ENCODE data around the gene HMGB2.
A peak's percentile ranks its signal among the peaks of the same experiment; 100 is the strongest.

The HMGB2 gene

DNA sequence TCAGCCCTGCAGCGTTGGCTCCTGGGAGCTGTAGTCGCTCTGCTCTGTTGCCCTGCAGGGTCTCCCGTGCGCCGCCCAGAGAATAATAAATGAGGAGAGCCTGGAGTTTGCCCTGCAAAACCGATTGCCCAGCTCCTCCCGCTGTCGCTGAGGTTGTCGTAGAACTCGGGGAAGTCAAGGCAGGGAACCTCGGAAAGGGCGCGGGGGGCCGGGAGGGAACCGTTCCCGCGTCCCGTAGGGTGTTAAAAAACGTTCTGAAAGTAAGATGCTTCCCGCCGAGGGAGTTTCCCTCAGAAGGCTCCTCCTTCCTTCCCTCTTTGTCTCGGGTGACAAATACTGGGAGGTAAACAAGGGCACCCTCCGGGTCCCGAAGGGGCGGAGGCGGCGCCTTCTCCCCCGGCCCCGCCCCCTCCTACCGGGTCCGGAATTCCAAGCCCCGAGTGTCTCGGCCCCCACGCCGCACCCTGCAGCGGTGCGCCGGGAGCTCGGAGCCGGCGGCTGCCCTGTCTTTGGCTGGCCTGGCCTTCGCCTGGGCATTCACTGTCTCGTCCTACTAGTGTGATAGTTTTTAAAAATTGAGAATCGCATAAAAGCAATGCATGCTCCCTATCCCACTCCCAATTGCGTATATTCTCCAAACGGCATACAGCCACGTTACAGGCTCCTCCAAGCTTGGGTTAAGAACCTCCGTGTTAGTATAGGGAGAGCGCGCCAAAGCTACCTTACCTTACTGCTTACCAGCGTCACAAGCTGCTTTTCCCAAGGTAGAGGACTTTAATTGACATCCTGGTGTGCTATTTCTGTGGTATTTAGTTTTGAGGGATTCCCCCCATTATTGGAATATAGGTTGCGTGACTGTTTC, 964 bp upstream of the HMGB2 start:
- FAIRE-seq, result peak; percentile 93

DNA sequence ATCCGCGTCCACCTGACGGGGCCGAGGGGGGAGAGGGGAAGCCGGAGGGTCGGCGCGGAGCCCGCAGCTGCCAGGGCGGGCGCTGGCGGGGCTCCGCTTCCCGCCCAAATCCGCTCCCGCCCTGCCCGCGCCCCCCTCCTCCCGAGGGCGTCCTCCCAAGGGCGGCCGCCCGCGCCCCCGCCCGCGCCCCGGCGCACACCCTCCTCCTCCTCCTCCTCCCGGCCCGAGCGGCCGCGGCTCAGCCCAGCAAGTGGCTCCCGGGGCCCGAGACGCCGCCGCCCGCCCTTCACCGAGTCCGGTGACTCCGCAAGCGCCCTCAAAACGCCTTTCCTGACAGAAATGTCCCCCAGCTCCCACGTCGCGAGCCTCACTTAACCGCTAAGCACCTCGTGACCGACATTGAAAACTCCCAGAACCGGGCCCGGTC, 487 bp downstream of the HMGB2 start:
- no peak for FAIRE-seq

DNA sequence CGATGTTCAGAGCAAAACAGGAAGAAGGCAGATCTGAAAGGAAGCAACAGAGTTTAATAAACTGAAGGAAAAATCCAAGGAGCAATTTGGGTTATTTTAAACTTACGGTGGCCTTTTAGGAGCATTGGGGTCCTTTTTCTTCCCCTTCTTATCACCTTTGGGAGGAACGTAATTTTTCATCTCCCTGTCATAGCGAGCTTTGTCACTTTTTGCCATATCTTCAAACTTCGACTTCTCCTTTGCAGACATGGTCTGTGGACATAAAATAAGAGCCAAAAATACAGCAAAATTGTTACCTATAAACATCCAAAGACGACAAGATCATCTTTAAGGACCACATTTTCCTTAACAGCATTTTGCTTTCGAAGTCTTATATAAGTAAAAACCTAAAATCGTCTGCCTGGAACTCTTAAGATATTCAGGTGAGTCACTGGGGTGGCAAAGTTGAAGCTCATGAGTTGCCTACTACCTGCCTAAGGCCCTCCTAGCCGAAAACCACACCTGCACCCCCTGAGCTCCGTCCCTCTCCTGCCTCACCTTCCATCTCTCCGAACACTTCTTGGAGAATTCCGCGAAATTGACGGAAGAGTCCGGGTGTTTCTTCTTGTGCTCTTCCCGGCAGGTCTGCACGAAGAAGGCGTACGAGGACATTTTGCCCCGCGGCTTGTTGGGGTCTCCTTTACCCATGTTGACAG, 1.0 kb downstream of the HMGB2 start:
- FAIRE-seq, result no peak

- no peak for FAIRE-seq
Measured at GRCh38 chr4:173332021-173332487, 2.1 kb downstream of the HMGB2 start.

DNA sequence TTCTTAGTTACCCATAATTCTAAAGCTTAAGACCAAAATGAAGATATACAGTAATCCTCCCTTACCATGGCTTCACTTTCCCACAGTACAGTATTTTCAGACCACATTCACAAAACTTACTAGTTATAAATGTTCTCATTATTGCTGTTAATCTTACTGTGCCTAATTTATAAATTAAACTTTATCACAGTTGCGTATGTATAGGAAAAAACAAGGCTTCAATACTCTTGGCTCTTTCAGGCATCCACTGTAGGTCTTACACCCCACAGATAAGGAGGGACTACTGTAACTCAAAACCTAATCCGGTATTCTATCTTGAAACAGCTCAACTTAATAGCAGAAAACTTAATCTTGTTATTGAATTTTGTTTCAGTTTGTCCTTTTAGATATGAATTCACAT, 3.6 kb downstream of the HMGB2 start:
- no peak for FAIRE-seq

- FAIRE-seq, result peak; percentile 51
Measured at GRCh38 chr4:173328236-173328901, 5.8 kb downstream of the HMGB2 start.

- FAIRE-seq, result no peak
Measured at GRCh38 chr4:173325007-173325736, 9.0 kb downstream of the HMGB2 start.

DNA sequence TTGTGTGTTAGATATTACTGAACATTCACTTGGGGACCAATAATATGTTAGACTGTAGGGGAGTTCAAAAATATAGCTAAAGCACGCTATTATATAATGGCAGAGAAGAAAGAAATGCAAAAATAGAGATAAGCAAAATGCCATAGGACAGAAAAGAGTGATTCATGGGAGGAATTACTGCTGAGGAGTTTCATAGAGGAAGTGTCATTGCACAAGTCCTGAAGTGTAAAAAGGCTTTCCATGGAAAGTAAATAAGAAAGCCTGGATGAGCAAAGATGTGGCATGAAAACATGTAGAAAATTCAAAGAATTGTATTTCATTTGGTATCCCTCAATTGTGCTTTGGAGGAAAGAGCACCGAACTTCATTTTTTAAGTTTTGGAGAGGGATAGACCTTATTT, 14.5 kb downstream of the HMGB2 start:
- FAIRE-seq, result no peak

DNA sequence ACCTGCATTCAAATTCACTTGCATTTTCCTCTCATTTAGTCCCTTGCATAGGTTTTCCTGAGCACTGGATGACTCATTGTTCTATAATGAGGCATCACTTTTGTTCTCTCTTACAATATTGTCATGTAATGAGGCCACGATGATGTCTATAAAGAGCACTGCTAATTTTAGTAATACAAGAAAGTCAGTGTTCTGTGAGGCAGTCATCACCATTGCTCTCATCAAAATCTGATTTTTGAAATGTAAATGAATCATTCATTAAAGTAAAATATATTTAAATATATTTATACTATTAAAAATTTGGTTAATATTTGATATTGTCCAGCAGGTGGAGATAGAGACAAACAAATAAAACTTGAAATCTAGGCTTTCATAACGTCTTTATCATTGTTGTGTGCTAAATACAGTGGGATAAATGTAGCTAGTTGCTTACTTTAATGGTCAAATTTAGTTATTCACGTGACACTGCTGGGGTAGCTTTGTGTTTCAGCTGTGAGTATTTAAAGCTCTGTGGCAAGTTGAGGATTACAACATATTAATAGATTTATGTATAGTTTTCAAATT, 15.4 kb downstream of the HMGB2 start:
- peak; percentile 94 for FAIRE-seq

DNA sequence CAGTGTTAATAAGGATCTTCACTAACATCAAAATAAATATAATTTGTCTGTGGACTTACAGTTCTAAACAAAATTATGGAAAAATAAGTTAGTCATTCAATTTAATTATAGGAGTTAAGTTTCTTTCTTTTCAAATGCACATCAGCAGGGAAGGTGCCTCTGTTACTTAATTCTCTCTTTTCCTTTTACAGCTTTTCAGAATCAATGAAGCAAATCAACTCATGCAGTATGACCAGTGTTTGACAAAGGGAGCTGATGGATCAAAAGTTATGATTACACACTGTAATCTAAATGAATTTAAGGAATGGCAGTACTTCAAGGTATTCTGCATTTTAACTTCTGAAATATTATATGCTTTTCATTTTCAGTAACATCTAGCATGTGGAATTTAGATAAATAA, 15.9 kb downstream of the HMGB2 start:
- FAIRE-seq, result peak; percentile 6

GRCh38 chr4:173317004-173317403, 17.2 kb downstream of the HMGB2 start:
- no peak for FAIRE-seq

DNA sequence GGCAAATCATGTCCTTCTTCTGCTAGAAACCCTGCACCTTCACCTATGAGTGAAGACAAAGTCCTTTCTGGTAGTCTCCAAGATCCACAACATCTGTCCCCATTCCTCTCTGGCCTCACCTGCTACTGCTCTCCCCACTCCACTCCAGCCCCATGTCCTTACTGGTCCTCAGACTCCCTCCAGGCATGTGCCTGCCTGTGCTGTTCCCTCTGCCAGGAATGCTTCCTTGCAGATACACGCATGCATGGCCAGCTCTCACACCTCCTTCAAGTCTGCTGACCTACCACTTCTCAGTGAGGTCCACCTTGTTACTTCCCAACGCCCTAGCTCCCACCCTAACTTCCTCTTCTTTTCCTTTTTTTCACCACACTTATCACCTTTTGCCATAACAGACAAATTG, 18.1 kb downstream of the HMGB2 start:
- no peak for FAIRE-seq

GRCh38 chr4:173314715-173315114, 19.4 kb downstream of the HMGB2 start:
- no peak for FAIRE-seq

GRCh38 chr4:173311368-173311767, 22.8 kb downstream of the HMGB2 start:
- no peak for FAIRE-seq

DNA sequence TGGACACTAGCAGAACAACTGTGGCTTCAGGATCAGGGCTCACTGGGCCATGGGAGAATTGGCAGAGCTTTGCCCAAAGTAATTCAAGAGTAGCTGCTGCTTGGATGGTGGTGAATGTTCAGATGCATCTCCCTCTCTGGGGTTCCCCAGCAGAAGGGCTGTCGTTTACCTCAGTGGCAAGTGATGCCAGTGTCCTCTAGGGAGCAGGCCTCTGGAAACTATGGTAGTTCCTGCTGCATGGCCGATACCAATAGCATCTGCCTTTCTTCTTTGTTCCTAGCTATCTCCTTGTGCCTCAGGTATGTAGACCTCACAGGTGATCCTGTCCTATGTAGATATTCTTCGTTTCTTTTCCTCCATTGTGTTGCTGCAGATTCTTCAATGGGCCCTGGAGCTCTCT, 26.4 kb downstream of the HMGB2 start:
- FAIRE-seq, result no peak

DNA sequence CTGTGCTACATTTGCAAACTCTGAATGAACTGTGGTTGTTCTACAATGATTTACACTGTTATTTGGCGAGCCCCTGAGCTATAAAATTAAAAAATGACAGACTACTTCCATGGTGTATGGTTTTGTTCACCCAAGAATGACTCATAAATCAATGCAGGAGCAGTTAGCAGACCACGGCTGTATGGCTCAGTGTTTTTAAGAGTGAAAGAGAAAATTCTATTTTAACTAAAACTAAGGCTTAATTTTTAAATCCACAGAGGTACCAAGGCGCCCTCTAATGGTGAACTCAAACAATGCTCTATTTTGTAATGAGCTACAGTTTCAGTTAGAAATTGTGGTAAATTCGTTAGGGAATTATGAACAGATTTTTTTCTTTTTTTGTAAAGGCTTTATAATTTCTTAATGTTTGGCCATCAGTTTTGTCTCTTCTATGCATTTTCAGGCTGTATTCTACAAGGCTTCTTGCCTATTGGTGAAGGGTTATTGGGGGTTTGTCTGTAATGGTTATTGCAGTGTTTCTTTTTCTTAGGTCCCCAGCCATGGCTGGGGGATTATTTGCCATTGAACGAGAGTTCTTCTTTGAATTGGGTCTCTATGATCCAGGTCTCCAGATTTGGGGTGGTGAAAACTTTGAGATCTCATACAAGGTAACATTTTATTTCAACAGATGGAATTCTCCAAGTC, 32.5 kb downstream of the HMGB2 start:
- peak; percentile 90 for FAIRE-seq

- no peak for FAIRE-seq
Measured at GRCh38 chr4:173294444-173294843, 39.7 kb downstream of the HMGB2 start.

DNA sequence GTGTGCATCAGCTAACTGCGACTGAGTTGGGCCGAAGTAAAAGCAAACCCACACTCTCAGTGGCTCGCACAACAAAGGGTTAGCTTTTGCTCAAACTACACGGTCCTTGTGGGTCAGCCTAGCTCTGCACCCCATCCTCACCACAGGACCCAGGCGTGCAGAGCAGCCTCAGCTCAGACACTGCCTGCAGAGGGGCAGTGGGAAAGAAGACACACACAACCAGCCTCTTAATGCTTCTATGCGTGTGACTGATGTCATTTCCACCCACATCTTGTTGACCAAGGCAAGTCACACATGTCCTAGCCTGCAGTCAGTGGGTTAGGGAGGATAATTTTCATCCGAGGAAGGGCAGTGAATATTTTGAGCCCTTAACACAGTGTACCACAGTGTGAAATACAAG, 40.5 kb downstream of the HMGB2 start:
- no peak for FAIRE-seq

DNA sequence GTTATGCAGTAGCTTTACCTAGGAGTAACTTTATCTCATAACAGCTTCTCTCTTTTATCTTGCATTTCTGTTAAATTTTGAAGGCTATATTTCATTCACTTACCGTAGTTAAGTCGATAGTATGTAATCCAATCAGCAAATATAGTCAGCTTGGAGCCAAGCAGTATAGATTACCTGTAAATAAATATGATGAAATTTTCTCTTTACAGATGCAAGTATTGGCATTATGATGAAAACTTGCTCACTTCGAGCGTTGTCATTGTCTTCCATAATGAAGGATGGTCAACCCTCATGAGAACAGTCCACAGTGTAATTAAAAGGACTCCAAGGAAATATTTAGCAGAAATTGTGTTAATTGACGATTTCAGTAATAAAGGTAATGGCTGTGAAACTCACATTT, 42.3 kb downstream of the HMGB2 start:
- FAIRE-seq, result no peak

DNA sequence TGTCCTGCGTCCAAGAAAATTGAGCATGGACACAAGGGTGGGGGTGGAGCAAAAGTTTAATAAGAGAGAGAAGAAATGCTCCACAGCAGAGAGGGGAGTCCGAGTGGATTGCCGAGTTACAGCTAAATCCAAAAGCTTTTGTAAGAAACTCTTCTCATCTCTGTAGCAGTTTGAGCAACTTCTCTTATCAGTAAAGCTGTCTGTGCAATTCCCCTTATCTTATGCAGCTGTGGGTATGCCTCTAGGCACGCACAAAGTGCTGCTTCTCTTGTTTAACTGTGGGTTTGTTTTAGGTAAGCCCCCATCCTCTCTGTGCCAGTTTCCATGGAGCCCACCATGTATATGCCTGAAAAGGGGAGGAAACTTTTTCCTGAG, 44.8 kb downstream of the HMGB2 start:
- FAIRE-seq, result no peak

DNA sequence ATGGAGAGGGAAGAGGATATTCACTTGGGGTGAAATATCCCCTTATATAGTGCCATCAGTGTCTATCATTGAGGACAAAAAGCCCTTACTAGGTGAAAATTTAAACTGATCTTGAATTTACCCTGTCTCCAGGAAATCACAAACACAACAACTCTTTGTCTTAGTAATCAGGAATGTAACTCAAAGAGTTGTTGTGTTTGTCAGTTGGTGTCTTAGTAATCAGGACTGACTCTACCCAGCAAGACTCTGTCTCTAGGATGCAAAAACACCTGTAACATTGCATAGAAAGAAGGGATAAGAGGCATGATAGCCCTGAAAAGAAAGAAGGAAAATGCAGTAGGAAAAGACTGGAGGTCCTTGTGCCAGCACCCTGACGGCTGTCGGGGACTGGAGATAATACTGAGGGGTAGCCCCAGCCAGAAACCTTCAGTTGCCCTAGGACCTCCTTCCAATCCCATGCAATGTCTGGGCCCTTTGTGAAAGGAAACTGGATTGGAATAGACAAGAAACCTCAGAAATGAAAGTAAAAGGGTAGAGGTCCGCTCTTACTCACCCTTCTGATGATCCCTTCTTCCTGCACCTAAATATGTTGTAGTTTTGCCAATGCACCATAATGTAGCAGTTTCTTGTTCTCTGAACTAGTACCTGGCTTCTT, 45.3 kb downstream of the HMGB2 start:
- no peak for FAIRE-seq

GRCh38 chr4:173288296-173288695, 45.9 kb downstream of the HMGB2 start:
- FAIRE-seq, result no peak
